WI38 (cell line): ENCODE data around the gene GPHN.
"Not testable (repeated sequence)": the region's sequence is repeated elsewhere in the genome, so short reads cannot be mapped to it uniquely, and the experiment has no call there.

Experiments used
- H3K4me3 ChIP-seq: 2 replicates; pipeline ENCODE4 v1.5.1; 2011; ENCODE audit warnings: low read depth, mild to moderate bottlenecking, control low read depth, low read length
- TF ChIP-seq, protein P1 (sequence below): IDR thresholded peaks from 2 replicates; pipeline ENCODE4 v1.5.1; 2012; ENCODE audit warnings: low read depth, mild to moderate bottlenecking, control low read depth, low read length

GPHN gene

DNA sequence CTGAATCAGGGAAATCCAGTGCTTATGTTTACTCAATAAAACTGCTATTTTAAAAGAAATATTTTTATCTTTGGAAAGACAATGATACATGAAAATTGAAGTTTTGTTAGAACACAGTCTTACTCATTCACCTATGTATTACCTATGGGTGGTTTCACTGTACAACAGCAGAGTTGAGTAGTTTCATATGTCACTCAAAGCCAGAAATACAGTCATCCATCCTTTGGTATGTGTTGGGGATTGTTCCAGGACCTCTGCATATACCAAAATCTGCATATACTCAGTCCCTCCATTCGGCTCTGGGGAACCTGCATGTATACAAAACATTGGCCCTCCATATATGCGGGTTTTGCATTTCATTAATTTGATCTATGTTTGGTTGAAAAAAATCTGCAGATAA, 190.6 kb downstream of the GPHN start:
- TF ChIP-seq, protein P1, sequence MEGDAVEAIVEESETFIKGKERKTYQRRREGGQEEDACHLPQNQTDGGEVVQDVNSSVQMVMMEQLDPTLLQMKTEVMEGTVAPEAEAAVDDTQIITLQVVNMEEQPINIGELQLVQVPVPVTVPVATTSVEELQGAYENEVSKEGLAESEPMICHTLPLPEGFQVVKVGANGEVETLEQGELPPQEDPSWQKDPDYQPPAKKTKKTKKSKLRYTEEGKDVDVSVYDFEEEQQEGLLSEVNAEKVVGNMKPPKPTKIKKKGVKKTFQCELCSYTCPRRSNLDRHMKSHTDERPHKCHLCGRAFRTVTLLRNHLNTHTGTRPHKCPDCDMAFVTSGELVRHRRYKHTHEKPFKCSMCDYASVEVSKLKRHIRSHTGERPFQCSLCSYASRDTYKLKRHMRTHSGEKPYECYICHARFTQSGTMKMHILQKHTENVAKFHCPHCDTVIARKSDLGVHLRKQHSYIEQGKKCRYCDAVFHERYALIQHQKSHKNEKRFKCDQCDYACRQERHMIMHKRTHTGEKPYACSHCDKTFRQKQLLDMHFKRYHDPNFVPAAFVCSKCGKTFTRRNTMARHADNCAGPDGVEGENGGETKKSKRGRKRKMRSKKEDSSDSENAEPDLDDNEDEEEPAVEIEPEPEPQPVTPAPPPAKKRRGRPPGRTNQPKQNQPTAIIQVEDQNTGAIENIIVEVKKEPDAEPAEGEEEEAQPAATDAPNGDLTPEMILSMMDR: no peak
- H3K4me3 ChIP-seq: no peak overlapping the region

DNA sequence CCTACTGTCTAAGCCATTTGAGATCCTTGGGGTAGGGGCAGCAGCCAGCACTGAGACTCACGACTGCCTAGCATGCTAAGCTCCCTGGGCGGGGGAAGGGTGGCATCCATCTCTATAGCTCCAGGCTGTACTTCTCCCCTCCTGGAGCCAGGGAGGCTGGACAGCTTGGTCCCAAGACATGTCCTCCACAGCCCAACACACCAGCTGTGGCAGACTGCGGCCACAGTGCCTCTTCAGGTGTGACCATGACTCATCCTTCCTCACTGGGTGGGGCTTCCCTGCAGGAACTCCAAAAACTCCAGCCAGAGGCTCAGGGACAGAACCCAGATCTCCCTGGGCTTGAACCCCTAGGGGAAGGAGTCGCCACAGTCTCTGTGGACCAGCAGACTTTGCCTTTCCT, 193.9 kb downstream of the GPHN start:
- H3K4me3 ChIP-seq: no peak overlapping the region
- TF ChIP-seq, protein P1: no peak

DNA sequence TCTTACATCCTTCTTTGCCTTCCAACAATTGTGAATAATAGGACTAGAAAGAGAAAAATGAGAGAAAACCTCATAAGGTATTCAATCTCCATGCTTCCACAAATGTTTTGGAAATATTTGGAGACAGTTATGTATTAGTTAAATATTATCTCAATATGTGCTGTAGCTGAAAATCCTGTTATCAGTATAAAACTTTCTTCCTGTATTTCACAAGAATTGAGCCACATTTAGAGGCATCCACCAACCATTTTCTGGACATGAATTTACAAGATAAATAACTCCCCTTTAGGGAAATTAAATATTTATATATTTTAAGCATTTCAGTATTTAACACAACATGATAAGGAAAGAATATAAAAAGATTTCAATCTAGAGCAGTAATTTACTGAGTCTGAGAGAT, 200.3 kb downstream of the GPHN start:
- TF ChIP-seq, protein P1: no peak
- no peak overlapping the region for H3K4me3 ChIP-seq

DNA sequence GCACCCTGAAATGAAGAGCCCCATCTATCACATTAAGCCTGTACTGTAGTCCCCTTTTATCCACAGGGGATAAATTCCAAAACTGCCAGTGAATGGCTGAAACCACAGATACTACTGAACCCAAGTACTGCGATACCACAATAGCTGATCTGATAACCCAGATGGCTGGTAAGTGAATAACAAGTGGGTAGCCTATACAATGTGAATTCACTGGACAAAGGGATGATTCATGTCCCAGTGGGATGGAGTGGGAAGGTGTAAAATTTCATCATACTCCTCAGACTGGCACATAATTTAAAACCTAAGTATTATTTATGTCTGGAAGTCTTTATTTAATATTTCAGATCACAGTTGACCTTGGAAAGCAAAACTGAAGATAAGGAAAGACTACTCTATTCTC, 201.3 kb downstream of the GPHN start:
- no peak overlapping the region for H3K4me3 ChIP-seq
- TF ChIP-seq, protein P1: no peak

DNA sequence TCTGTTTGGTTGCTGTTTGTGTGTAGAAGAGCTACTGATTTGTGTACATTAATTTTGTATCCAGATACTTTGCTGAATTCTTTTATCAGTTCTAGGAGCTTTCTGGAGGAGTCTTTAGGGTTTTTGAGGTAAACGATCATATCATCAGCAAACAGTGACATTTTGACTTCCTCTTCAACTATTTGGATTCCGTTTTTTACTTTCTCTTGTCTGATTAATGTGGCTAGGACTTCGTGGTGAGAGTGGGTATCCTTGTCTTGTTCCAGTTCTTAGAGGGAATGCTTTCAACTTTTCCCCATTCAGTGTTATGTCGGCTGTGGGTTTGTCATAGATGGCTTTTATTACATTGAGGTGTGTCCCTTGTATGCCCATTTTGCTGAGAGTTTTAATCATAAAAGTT, 206.3 kb downstream of the GPHN start:
- H3K4me3 ChIP-seq: not testable (repeated sequence)

DNA sequence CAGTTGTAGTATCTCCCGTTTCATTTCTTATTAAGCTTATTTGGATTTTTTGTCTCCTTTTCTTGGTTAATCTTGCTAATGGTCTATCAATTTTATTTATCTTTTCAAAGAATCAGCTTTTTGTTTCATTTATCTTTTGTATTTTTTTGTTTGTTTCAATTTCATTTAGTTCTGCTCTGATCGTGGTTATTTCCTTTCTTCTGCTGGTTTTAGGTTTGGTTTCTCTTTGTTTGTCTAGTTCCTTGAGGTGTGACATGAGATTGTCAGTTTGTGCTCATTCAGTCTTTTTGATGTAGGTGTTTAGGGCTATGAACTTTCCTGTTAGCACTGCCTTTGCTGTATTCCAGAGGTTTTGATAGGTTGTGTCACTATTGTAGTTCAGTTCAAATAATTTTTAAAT, 207.4 kb downstream of the GPHN start:
- not testable (repeated sequence) for H3K4me3 ChIP-seq

DNA sequence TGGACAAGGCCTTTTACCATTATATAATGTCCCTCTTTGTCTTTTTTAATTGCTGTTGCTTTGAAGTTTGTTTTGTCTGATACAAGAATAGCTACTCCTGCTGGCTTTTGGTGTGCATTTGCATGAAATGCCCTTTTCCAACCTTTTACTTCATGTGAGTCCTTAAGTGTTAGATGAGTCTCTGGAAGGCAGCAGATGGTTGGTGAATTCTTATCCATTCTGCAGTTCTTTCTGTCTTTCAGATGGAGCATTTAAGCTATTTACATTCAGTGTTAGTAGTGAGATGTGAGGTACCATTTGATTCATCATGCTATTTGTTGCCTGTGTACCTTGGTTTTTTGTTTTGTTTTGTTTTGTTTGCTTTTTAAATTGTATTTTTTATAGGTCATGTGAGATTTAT, 208.3 kb downstream of the GPHN start:
- H3K4me3 ChIP-seq: no peak overlapping the region
- TF ChIP-seq, protein P1: no peak

DNA sequence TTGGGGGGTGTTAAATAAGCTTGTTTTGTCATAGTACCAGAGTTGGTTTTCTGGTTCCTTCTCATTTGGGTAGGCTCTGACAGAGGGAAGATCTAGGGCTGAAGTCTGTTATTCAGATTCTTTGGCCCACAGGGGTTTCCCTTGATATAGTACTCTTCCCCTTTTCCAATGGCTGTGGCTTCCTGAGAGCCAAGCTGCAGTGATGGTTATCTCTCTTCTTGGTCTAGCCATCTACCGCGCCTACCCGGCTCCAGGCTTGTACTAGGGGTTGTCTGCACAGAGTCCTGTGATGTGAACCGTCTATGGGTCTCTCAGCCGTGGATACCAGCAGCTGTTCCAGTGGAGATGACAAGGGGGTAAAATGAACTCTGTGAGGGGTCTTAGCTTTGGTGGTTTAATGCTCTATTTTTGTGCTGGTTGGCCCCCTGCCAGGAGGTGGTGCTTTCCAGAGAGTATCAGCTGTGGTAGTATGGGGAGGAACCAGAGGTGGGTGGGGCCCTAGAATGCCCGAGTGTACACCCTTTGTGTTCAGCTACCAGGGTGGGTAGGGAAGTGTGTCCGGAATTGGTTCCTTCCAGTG, 209.7 kb downstream of the GPHN start:
- TF ChIP-seq, protein P1: no peak
- no peak overlapping the region for H3K4me3 ChIP-seq
